LoVo (cell line): Measurements from ENCODE around the gene KIAA1328.
A peak's percentile ranks its signal among the peaks of the same experiment; 100 is the strongest.
"Not testable (repeated sequence)": the region's sequence is repeated elsewhere in the genome, so short reads cannot be mapped to it uniquely, and the experiment has no call there.

Source experiments
- DNase-seq: peaks from one replicate; pipeline ENCODE4 v3.0.0-alpha.2; 2016; ENCODE audit warnings: low spot score

The KIAA1328 gene

GRCh38 chr18:36826556-36826955, 2.4 kb upstream of the KIAA1328 start:
- DNase-seq = no peak

GRCh38 chr18:36828157-36828629, 734 bp upstream of the KIAA1328 start:
- peak; percentile 25 for DNase-seq

- no peak for DNase-seq
Measured at GRCh38 chr18:36829362-36830157, 633 bp downstream of the KIAA1328 start.

GRCh38 chr18:36830158-36830495, 1.2 kb downstream of the KIAA1328 start:
- peak; percentile 3 for DNase-seq

- DNase-seq = no peak
Measured at GRCh38 chr18:36831139-36831538, 2.2 kb downstream of the KIAA1328 start.

GRCh38 chr18:36833120-36833519, 4.2 kb downstream of the KIAA1328 start:
- no peak for DNase-seq

GRCh38 chr18:36835927-36836326, 7.0 kb downstream of the KIAA1328 start:
- no peak for DNase-seq

- DNase-seq = no peak
Measured at GRCh38 chr18:36839835-36840234, 10.9 kb downstream of the KIAA1328 start.

- no peak for DNase-seq
Measured at GRCh38 chr18:36843199-36843598, 14.3 kb downstream of the KIAA1328 start.

- DNase-seq = no peak
Measured at GRCh38 chr18:36843784-36844183, 14.9 kb downstream of the KIAA1328 start.

- no peak for DNase-seq
Measured at GRCh38 chr18:36848609-36849008, 19.7 kb downstream of the KIAA1328 start.

GRCh38 chr18:36849288-36850006, 20.5 kb downstream of the KIAA1328 start:
- no peak for DNase-seq

- no peak for DNase-seq
Measured at GRCh38 chr18:36850527-36851201, 21.7 kb downstream of the KIAA1328 start.

- DNase-seq = no peak
Measured at GRCh38 chr18:36851202-36851590, 22.3 kb downstream of the KIAA1328 start.

- no peak for DNase-seq
Measured at GRCh38 chr18:36856815-36857214, 27.9 kb downstream of the KIAA1328 start.

- DNase-seq = no peak
Measured at GRCh38 chr18:36862182-36862581, 33.3 kb downstream of the KIAA1328 start.

- no peak for DNase-seq
Measured at GRCh38 chr18:36867056-36867455, 38.1 kb downstream of the KIAA1328 start.

- DNase-seq = no peak
Measured at GRCh38 chr18:36871801-36872200, 42.9 kb downstream of the KIAA1328 start.

- no peak for DNase-seq
Measured at GRCh38 chr18:36872329-36872728, 43.4 kb downstream of the KIAA1328 start.

- DNase-seq = not testable (repeated sequence)
Measured at GRCh38 chr18:36873826-36874225, 44.9 kb downstream of the KIAA1328 start.

GRCh38 chr18:36879796-36880195, 50.9 kb downstream of the KIAA1328 start:
- DNase-seq = not testable (repeated sequence)

GRCh38 chr18:36885981-36886380, 57.1 kb downstream of the KIAA1328 start:
- DNase-seq = no peak

GRCh38 chr18:36887114-36887513, 58.2 kb downstream of the KIAA1328 start:
- DNase-seq = no peak
